GM19238 (cell line): ENCODE results near the gene SMIM24.
A peak's percentile ranks its signal among the peaks of the same experiment; 100 is the strongest.
"Not testable (repeated sequence)": the region's sequence is repeated elsewhere in the genome, so short reads cannot be mapped to it uniquely, and the experiment has no call there.

Experiments used
- DNase-seq: peaks from one replicate; pipeline ENCODE4 v3.0.0; 2011; ENCODE audit warnings: low spot score; ENCODE audit not compliant: insufficient read length

Gene SMIM24

GRCh38 chr19:3456925-3457527 lies 23.3 kb downstream of the SMIM24 start:
- DNase-seq: no peak

DNA sequence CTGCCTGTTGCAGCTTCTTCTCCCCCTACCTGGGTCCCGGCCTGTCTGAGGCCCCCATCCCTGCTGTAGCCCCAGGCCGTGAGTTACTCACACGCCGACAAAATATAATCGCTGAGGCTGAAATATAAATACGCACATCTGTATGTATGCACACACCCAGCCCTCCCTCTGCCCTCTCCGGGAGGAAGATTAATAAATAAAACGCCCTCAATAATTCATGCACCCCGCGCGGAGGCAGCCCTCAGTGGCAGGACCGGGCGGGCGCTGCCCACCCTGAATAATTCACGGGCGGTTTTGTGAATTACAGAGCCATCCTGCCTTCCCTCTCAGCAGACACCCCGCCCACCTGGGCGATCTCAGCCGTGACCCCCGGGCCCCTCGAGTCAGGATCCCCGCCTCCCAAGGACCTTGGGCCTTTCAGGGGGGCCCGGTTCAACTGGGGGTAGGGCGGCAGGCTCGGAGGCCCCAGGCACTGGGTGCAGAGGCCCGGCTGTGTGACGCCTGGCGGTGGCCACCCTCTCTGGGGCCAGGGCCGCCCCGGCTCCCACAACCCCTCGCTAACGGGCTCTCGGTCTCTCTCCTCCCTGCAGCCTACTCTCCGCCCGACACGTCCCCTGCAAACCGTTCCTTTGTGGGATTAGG lies 24.2 kb downstream of the SMIM24 start:
- no peak for DNase-seq

DNA sequence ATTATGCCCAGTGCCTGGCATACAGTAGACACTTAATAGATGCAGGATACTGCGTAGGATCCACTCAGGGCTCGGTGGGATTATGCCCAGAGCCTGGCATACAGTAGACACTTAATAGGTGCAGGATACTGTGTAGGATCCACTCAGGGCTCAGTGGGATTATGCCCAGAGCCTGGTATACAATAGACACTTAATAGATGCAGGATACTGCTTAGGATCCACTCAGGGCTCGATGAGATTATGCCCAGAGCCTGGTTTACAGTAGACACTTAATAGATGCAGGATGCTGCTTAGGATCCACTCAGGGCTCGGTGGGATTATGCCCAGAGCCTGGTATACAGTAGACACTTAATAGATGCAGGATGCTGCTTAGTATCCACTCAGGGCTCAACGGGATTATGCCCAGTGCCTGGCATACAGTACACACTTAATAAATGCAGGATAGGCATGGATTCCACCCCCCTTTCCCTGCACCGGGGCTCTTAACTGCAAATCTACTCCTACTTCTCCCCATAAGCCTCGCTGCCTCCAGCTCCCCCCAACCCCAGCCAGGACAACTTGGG lies 24.9 kb downstream of the SMIM24 start:
- no peak for DNase-seq

DNA sequence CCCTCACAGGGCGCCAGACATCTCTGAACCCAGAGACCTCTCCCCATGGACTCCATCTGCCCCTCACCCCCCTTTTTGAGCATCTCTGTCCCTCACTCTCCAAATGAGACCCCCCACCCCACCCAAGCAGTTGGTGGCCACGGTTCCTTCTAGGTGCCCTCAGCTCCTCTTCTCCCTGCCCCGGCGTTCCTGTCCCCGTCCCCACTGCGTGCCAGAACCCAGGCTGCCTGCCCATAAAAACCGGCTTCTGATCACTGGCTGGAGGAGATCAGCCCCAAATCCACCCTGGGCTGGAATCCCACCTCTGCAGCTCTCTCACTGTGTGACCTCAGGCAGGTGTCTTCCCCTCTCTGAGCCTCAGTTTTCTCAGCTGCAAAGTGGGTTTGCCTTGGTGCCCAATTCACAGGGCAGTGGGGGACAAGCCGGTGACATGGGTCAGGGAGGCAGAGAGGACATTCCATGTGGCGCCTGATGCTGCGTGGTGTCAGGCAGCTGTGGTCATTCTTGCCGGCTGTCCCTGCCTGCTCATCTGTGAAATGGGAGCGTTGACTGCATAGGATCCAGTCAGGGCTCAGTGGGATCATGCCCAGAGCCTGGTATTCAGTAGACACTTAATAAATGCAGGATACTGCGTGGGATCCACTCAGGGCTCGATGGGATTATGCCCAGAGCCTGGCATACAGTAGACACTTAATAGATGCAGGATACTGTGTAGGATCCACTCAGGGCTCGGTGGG lies 25.5 kb downstream of the SMIM24 start:
- DNase-seq: no peak

DNA sequence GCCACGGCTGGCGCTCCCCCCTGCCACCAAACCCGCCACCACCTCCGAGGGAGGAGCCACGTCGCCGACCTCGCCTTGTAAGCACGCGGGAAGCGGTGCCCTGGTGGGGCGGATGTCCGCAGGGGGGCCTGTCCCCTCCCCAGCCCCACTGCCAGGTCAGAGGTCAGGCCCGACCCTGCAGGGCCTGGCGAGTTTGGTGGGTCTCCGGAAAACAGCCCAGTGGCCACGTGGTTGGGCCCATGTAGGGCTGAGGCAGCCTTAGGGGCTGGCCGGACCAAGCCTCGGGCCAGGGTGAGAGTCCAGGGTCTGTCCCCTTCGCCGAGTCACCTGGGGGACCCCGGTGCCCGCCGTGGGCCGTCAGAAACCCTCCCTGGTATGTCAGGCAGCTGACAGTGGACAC lies 26.5 kb downstream of the SMIM24 start:
- no peak for DNase-seq

- DNase-seq: not testable (repeated sequence)
Measured at GRCh38 chr19:3452942-3453214, 27.4 kb downstream of the SMIM24 start.

- no peak for DNase-seq
Measured at GRCh38 chr19:3452171-3452941, 28.0 kb downstream of the SMIM24 start.

GRCh38 chr19:3451451-3451866 lies 28.9 kb downstream of the SMIM24 start:
- no peak for DNase-seq

GRCh38 chr19:3450796-3451411 lies 29.4 kb downstream of the SMIM24 start:
- DNase-seq: no peak

DNA sequence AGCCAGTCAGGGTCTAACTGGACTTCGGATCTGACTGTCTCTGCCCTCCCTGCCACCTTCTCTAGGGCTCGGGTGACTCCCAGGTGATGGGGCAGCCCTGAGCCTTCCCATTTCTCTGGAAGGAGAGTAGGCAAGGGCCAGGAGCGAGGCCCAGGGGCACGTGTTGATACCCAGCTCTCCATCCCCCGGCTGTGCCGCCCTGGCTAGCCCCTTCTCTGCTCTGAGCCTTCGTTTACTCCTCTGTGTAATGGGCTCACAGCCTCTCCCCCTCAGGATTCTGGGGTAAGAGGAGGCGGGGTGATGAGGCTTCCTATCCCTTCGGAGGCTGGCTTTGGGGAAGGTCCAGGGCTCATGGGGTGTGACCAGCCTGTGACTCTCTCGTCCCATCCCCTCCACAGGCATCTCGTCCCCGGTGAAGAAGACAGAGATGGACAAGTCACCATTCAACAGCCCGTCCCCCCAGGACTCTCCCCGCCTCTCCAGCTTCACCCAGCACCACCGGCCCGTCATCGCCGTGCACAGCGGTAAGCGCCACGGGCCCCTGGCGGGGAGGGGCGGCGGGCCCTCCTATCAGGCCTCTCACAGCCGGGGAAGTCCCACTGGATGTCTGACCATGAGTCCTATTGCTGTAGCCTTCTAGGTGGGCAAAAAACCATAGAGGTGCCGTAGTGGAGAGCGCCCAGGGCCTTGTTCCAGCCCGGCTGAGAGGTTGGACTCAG lies 31.6 kb downstream of the SMIM24 start:
- no peak for DNase-seq

GRCh38 chr19:3446657-3447056 lies 33.7 kb downstream of the SMIM24 start:
- not testable (repeated sequence) for DNase-seq

- no peak for DNase-seq
Measured at GRCh38 chr19:3444695-3445234, 35.6 kb downstream of the SMIM24 start.

DNA sequence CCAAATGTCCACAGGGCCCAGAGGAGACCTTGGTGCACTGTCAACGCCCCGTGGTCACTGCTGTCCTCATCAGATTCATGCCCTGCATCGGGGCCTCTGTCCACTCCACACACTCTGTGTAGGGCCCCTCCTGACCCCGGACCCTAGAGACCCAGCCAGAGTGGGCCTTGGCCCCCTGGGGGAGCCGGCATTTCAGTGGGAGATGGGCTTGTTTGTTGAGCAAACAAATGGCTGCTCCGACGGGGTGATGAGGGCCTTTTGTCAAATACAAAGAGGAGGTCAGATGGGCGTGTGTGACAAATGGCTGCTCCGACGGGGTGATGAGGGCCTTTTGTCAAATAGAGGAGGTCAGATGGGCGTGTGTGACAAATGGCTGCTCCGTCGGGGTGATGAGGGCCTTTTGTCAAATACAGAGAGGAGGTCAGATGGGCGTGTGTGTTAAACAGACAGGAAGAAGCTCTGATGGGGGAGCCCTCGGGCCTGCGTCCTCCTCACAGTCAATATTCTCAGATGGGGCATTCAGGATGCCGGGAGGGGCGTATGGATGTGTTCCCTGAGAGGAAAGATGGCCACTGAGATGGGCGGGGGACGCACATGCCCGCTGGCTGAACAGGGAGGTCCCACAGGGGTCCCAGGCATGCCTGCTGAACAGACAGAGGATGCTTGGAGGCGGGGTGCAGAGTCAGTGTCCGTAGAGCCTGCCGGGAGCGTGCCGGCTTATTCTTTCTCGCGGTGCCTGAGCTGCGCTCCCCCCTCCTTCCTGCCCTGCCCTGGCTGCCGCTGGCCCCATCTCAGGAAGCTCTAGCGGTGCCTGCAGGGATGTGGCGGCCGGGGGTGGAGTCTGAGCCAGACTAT lies 36.3 kb downstream of the SMIM24 start:
- no peak for DNase-seq

DNA sequence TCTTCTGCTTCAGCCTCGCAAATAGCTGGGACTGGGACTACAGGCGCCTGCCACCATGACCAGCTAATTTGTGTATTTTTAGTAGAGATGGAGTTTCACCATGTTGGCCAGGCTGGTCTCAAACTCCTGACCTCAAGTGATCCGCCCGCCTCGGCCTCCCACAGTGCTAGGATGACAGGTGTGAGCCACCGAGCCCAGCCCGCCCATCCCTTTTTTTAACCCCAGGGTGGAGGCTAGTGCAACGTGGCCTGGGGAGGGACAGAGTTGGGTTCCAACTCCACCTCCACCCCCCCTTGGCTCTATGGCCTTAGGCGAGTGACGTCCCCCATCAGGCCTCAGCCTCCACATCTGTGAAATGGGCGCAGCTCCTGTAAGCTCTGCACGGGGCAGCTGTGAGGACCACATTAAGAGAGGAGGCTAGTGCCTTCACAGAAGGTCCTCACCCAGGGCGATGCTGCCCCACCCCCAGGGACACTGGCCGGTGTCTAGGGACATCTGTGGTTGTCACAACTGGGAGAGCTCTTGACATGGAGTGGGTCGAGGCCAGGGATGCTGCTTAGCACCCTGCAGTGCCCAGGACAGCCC lies 37.7 kb downstream of the SMIM24 start:
- no peak for DNase-seq

- DNase-seq: no peak
Measured at GRCh38 chr19:3441986-3442329, 38.4 kb downstream of the SMIM24 start.

DNA sequence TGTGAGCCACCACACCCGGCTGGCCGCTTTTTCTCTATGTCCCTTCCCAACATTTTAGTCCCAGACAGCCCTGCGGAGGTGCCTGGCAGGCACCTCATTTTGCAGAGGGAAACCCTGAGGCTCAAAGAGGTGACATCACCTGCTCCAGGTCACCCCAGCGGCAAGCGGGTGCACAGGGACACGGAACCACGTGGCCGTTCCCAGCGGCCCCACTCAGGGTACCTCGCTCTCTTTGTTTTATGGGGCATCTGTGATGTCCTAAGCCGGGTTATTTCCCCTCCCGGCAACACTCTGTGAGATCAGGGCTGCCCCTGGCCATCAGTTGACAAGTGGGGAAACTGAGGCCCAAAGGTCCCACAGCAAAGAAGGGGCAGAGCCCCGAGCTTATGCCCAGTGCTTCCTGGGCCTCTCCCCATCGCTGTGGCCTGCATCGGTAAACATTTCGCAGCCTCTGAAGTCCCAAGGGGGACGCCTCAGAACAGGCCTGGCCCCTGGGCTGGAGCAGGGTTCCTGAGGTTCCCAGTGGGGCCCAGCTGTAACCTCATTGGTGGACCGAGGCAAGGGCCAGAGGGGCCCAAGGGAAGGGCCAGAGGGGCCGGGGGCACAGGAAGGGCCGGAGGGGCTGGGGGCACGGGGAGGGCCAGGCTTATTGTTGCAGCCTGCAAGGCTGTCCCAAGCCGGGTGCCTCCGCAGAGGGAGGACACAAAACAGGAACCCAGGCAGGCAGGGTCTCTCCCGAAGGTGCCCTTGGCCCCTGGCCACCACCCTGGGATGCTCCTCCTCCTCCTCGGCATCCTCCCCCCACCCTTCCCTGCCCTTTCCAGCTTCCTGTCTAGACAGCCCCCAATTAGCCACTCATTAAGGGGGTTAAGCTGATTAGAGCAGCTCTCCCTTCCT lies 39.0 kb downstream of the SMIM24 start:
- DNase-seq: no peak

DNA sequence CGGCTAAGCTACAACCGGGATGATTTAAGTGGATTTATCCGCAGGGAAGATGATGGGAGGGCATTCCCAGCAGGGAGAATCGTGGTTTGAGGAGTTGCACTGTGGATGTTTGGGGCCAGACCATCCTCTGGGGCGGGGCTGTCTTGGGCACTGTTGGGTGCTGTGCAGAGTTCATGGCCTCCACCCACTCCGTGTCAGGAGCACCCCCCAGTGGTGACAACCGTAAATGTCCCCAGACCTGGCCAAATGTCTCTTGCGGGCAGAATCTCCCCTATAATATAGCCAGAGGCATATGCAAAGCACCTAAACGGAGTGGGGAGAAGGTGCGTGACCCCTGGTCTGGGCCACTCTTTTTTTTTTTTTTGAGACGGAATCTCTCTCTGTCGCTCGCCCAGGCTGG lies 40.2 kb downstream of the SMIM24 start:
- peak; percentile 50 for DNase-seq
